HG03439 (cell line): ENCODE data around the gene WNK2.

ENCODE experiments used
- ATAC-seq: cut with Tn5 transposase; IDR thresholded peaks from one replicate; pipeline ENCODE4 v1.9.1; 2021; ENCODE audit warnings: mild to moderate bottlenecking, moderate library complexity; ENCODE audit not compliant: unreplicated experiment

WNK2 gene

GRCh38 chr9:93290495-93291434 is 106.8 kb downstream of the WNK2 start:
- ATAC-seq = no peak

GRCh38 chr9:93291536-93292287 is 107.8 kb downstream of the WNK2 start:
- no peak for ATAC-seq

DNA sequence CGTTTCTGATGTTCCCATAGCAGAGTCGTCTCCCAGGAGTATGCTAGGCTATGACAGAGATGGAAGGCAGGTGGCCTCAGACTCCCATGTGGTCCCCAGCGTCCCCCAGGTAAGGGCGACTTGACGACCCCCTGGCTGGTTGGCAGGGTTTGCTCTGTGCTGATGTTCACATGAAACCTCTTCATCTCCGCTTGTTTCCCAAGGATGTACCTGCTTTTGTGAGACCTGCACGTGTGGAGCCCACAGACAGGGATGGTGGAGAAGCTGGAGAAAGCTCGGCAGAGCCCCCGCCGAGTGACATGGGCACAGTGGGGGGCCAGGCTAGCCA is 108.3 kb downstream of the WNK2 start:
- no peak for ATAC-seq

DNA sequence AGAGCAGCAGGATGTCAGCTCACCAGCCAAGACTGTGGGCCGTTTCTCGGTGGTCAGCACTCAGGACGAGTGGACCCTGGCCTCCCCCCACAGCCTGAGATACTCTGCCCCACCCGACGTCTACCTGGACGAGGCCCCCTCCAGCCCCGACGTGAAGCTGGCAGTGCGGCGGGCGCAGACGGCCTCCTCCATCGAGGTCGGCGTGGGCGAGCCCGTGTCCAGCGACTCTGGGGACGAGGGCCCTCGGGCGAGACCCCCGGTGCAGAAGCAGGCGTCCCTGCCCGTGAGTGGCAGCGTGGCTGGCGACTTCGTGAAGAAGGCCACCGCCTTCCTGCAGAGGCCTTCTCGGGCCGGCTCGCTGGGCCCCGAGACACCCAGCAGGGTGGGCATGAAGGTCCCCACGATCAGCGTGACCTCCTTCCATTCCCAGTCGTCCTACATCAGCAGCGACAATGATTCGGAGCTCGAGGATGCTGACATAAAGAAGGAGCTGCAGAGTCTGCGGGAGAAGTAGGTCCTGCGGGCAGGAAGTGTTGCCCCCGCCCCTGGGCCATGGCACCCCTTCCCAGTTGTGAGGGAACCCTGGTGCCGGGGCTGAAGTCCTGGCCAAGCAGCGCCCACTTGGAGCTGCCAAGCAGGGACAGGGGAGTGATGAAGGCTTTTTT is 108.9 kb downstream of the WNK2 start:
- ATAC-seq = no peak

DNA sequence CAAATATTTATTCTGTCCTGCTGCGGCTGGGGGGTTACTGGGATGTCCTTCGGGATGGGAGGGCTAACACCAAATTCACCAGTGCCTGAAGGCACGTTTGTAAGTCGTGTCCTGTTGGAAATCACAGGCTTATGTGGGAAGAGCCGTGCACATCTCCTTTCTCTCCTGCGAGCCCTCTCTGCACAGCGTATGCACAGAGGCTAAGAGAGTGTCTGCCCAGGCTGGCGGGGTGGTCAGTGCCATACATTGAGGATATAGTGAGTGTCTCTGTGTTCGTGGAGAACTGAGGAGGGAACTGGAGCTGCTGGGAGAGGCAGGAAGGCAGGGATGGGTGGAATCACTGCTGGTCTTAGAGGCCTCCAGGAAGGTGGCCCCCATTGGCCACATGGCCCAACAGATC is 110.1 kb downstream of the WNK2 start:
- ATAC-seq = no peak

- no peak for ATAC-seq
Measured at GRCh38 chr9:93295031-93295430, 111.1 kb downstream of the WNK2 start.

DNA sequence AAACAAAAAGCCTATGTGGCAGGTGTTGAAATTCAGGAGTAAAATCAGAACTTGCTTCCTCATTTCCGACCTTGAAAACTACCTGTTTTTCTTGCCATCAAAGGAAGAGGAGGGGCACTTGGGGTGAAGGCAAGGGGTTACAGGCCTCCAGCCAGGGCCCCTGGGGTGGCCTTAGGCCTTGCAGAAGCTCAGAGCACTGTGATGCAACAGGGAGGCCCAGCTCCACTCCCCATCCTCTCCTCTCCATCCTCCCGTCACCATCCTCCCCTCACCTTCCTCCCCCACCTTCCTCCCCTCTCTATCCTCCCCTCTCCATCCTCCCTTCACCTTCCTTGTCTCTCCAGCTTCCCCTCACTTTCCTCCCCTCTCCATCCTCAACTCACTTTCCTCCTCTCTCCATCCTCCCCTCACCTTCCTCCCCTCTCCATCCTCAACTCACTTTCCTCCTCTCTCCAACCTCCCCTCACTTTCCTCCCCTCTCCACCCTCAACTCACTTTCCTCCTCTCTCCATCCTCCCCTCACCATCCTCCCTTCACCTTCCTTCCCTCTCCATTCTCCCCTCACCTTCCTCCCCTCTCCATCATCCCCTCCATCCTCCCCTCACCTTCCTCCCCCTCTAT is 111.6 kb downstream of the WNK2 start:
- ATAC-seq = no peak

DNA sequence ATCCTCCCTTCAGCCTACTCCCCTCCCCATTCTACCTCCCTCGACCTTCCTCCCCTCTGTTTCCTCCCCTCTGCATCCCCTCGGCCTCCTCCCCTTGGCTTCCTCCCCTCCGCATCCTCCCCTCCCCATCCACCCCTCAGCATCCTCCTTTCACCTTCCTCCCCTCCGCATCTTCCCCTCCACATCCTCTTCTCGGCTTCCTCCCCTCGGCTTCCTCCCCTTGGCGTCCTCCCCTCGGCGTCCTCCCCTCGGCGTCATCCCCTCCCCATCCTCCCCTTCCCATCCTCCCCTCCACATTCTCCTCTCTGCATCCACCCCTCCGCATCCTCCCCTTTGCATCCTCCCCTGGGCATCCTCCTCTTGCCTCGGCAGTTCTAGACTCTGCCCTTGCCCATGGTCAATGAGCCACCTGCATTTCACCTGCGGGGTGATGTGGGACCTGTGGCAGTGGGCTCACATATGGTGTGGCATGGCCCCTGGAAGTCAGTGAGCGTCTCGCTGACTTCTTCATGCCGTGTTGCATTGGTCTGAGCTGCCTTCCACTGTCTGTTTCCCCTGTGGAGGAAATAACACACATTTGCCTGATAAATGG is 113.0 kb downstream of the WNK2 start:
- ATAC-seq = no peak

- ATAC-seq = no peak
Measured at GRCh38 chr9:93297659-93298497, 113.9 kb downstream of the WNK2 start.

- no peak for ATAC-seq
Measured at GRCh38 chr9:93298498-93299417, 114.8 kb downstream of the WNK2 start.

- ATAC-seq = no peak
Measured at GRCh38 chr9:93299418-93300174, 115.7 kb downstream of the WNK2 start.

GRCh38 chr9:93300175-93300572 is 116.2 kb downstream of the WNK2 start:
- ATAC-seq = no peak

DNA sequence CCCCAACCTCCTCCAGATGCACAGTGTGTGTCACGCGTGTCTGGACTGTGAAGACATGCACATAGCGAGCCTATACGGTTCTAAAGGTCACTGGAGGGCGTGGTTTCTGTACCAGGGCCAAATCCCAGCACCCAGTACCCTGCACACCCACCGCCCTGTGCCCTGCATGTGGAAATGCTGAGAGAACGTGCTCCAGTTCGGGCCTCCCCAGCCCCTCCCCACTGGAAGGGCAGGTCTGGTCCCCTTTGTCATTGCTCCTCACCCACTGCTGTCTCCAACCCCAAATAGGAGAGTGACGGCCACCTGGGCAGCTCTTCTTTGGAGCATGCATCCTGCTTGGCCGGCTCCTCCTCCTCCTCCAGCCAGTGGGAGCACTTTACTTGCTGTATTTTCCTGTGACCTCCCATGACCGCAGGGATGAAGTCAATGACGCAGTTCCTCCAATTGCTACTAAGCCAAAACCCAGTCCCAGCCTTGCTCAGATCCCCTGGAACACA is 116.7 kb downstream of the WNK2 start:
- no peak for ATAC-seq

DNA sequence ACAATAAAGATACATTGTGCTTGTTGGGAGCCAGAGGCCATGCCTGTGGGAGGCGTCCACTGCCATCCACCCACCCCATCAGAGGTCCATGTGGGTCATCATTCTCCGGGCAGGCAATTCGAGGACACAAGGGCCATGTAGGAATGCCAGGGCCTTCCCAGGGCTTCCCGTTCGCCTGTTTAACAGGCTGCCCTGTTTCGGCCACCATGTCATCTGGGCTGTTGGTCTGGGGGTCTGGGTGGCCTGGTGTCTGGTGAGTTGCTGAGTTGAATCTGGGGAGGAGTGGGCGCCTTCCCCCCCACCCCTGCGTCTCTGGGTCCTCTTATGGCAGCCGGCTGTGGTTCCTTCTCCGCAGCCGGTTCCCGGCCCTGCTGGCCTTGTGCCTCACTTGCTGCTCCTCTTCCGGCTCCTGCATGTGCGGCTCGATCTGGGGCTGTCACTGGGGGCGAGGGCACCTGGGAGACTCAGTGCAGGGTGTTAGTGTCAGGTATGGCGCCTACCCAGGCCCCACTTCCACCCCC is 117.4 kb downstream of the WNK2 start:
- no peak for ATAC-seq

DNA sequence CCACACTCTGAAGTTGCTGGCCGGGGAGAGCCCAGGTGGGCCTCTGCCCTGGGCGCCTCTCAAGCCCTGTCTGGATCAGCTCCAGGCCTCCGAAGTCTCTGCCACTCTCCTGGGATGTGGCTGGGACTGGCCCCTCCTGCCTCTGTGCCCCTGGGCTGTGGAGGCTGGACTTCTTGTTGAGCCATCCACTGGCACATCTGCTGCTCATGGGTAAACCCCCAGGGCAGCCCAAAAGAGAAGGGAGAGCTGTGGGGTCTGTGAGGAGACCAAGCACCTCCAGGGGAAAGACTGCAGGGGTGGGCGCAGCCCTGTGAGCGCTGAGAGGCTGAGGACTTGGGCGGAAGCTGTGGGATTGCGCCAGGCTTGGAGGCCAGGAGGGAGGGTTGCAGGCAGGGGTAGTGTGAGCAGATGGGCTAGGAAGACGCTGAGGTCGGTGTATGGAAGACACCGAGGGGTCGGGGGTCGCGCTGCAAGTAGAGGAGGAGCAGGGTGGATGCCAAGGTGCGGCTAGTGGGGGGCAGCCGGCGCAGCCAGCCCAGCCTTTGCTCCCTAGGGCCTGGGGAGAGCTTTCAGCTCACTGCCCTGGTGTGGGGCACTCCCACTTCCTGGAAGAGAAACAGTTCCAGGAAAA is 118.1 kb downstream of the WNK2 start:
- ATAC-seq = no peak

DNA sequence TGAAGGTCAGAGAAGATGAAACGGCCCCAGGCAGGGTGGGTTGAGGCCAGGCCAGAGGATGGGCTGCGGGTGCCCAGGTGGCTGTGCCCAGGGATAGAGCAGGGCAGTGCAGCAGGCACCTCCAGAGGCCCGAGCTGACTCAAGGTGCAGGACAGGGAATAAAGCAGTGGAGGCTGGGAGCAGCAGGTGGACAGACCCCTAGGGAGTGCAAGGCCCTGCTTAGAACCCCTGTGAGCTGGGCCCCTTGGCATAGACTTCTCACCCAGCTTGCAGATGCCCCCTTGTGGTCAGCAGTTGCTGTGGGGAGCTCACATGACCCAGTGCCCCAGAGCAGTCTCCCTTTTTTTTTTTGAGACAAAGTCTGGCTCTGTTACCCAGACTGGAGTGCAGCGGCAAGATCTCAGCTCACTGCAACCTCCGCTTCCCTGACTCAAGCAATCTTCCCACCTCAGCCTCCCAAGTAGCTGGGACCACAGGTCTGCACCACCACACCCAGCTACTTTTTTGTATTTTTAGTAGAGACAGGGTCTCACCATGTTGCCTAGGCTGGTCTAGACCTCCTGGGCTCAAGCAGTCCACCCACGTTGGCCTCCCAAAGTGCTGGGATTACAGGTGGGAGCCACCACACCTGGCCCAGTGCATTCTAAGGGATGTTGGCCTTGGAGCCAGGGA is 118.8 kb downstream of the WNK2 start:
- no peak for ATAC-seq
